Measurements from ENCODE around the gene AKAP12. TPM values are rescaled to one million over a fixed set of nuclear protein-coding genes. Genes with fewer than 3 reads are reported as not detected.

Gene AKAP12
- total RNA-seq, 1 experiment from 2014 or later: 90.0 TPM

GRCh38 chr6:151275121-151275520, 35.4 kb downstream of the AKAP12 start:
- peak; percentile 59 for ATAC-seq
- H3K27ac Mint-ChIP-seq: peak overlapping the region; percentile 70

More at GRCh38 chr6:151275121-151275520, 35.4 kb downstream of the AKAP12 start:
- TF ChIP-seq ZNF532 (CRISPR knock-in tag; IDR thresholded peaks at IDR 0.05; ENCODE audit: borderline replicate concordance) (no peak), AFF4 (CRISPR knock-in tag; IDR thresholded peaks at IDR 0.05; ENCODE audit: borderline replicate concordance) (no peak), ELF4 (CRISPR knock-in tag; IDR thresholded peaks at IDR 0.05; ENCODE audit: low read depth) (no peak), ZNF512 (CRISPR knock-in tag; IDR thresholded peaks at IDR 0.05; ENCODE audit: borderline replicate concordance) (no peak), ETV6 (CRISPR knock-in tag; IDR thresholded peaks at IDR 0.05) (no peak), SP1 (CRISPR knock-in tag; conservative IDR thresholded peaks at IDR 0.05) (no peak), NR2C2 (CRISPR knock-in tag; IDR thresholded peaks at IDR 0.05) (no peak), TEAD4 (CRISPR knock-in tag; IDR thresholded peaks at IDR 0.05) (no peak), FOXK1 (CRISPR knock-in tag; IDR thresholded peaks at IDR 0.05) (no peak), PRRX2 (CRISPR knock-in tag; IDR thresholded peaks at IDR 0.05) (no peak), GRHL2 (CRISPR knock-in tag; IDR thresholded peaks at IDR 0.05; ENCODE audit: insufficient replicate concordance, severe bottlenecking) (no peak), ZNF423 (CRISPR knock-in tag; IDR thresholded peaks at IDR 0.05) (no peak), E2F1 (CRISPR knock-in tag; IDR thresholded peaks at IDR 0.05) (no peak)
- no peak overlapping the region for H3K4me3 Mint-ChIP-seq
- POLR2A ChIA-PET: interaction anchor here (0.6 kb wide), 1 partner anchor 10 kb away, joined by 3 read pairs; no protein-coding TSS in a partner anchor
- H3K4me1 Mint-ChIP-seq: peaks cover 17% of the 10 kb centered on the region
- CTCF ChIA-PET: no interaction called here
- no peaks in the 10 kb centered on the region for H3K36me3 Mint-ChIP-seq
- DNase-seq (ENCODE audit: low spot score): no peak
- no peaks in the 10 kb centered on the region for H3K27me3 Mint-ChIP-seq (ENCODE audit: low read depth)
- H3K9me3 Mint-ChIP-seq: no peaks in the 10 kb centered on the region

Data from WTC11 (cell line).